Muscle layer of duodenum (tissue), 2 donors: ENCODE results near the gene MTURN.
"Not testable (repeated sequence)": the region's sequence is repeated elsewhere in the genome, so short reads cannot be mapped to it uniquely, and the experiment has no call there.

Source experiments
- H3K27ac ChIP-seq: one replicate; pipeline ENCODE4 v1.7.0; 2013; ENCODE audit warnings: mild to moderate bottlenecking, low read length
- H3K27me3 ChIP-seq: one replicate; pipeline ENCODE4 v1.7.0; 2013; ENCODE audit warnings: low read depth, mild to moderate bottlenecking, control low read depth, low read length
- H3K36me3 ChIP-seq, 2 donors: one replicate each; pipeline ENCODE4 v1.7.0; 2013; ENCODE audit warnings: low read length in 2 of 2, control low read depth in 1 of 2, mild to moderate bottlenecking in 1 of 2; ENCODE audit not compliant: insufficient read depth in 2 of 2, control insufficient read depth in 1 of 2
- H3K4me1 ChIP-seq, 2 donors: one replicate each; pipeline ENCODE4 v1.7.0; 2013; ENCODE audit warnings: low read length in 2 of 2, mild to moderate bottlenecking in 2 of 2, control low read depth in 1 of 2, moderate library complexity in 1 of 2; ENCODE audit not compliant: insufficient read depth in 2 of 2, control insufficient read depth in 1 of 2
- H3K4me3 ChIP-seq, 2 donors: one replicate each; pipeline ENCODE4 v1.7.0; 2013; ENCODE audit warnings: low read length in 2 of 2, low read depth in 1 of 2, mild to moderate bottlenecking in 1 of 2
- H3K9me3 ChIP-seq, 2 donors: one replicate each; pipeline ENCODE4 v1.7.0; 2013; ENCODE audit warnings: low read length in 2 of 2, control low read depth in 1 of 2, mild to moderate bottlenecking in 1 of 2; ENCODE audit not compliant: control insufficient read depth in 1 of 2
- donor health status: healthy.

Gene MTURN

GRCh38 chr7:30181736-30182522, 47.1 kb downstream of the MTURN start:
- peaks cover 0 to 6% of the 10 kb centered on the region in 2 donors for H3K4me1 ChIP-seq
- H3K9me3 ChIP-seq = no peaks in the 10 kb centered on the region
- no peaks in the 10 kb centered on the region for H3K36me3 ChIP-seq
- H3K4me3 ChIP-seq = no peak overlapping the region
- H3K27me3 ChIP-seq = no peaks in the 10 kb centered on the region
- H3K27ac ChIP-seq = peak overlapping the region; percentile 48

- Histone ChIP-seq H3K27me3 (no peaks in the 10 kb centered on the region), H3K4me3 (no peak overlapping the region), H3K9me3 (no peaks in the 10 kb centered on the region), H3K27ac (no peak overlapping the region), H3K36me3 (no peaks in the 10 kb centered on the region), H3K4me1 (peaks cover 0 to 6% of the 10 kb centered on the region in 2 donors)
Measured at GRCh38 chr7:30182814-30183213, 48.0 kb downstream of the MTURN start.

DNA sequence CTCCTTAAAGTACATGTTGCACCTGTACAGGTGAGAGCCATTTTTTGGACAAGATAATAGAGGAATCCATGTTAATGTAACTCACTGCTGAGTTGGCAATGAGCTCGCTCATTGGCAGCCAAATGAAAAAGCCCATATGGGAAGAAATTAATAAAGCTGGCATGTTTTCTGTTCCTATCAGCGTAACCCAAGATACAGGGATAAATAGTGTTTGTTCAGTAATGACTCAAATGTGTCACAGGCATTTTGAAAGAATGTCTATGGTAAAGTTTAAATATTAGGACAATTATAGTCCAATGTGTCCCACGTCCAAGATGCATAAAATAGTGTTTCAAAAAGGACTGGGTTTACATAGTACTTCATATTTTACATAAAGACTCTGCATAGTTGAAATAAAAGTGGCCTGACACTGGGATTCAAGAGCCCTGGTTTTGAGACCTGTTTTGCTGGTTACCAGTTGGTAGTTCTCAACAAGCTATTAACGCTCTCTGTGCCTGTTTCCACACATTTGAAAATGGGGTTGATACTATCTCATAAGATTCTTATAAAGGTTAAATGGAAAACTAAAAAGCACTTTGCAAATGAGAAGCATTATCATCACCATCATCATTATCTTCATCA, 49.1 kb downstream of the MTURN start:
- Histone ChIP-seq H3K27ac (no peak overlapping the region), H3K4me3 (no peak overlapping the region), H3K4me1 (peaks cover 0 to 5% of the 10 kb centered on the region in 2 donors), H3K36me3 (no peaks in the 10 kb centered on the region), H3K9me3 (no peaks in the 10 kb centered on the region), H3K27me3 (no peaks in the 10 kb centered on the region)

DNA sequence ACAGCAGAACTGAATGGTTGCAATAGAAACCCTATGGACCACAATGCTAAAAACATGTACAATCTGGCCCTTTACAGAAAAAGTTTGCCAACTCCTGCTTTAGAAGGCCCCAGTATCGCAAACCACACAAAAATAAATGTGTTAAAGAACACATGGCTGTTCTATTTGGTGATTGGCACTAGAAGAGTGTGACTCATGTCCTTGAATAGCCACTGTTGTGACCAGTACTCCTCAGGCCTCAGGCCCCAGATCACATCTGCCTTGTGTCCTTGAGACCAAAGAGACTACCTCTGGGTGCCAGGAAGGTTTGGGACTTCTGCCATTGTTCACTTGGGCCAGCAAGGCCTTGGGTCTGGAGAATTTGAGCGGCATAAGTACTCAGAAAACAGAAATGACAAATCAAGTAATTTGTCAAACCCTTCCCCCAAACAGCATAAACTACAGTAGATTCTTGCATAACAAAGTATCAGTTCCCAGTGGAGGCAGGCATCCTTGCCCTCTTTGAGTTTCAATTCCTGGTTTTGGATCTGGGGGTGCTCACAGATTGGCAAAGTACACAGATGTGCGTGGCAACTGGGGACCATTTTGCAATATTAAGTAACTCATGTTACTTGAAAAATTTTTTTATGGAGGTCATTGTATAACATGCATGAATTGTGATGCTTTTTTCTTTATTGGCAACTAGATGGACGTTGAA, 50.2 kb downstream of the MTURN start:
- H3K4me1 ChIP-seq = no peaks in the 10 kb centered on the region

GRCh38 chr7:30185496-30185895, 50.7 kb downstream of the MTURN start:
- H3K4me1 ChIP-seq = no peaks in the 10 kb centered on the region
- H3K36me3 ChIP-seq = no peaks in the 10 kb centered on the region
- no peaks in the 10 kb centered on the region for H3K9me3 ChIP-seq
- no peak overlapping the region for H3K4me3 ChIP-seq
- peak overlapping the region; percentile 48 for H3K27ac ChIP-seq
- H3K27me3 ChIP-seq = no peaks in the 10 kb centered on the region

More for the DNA sequence above, 50.2 kb downstream of the MTURN start:
- Histone ChIP-seq H3K27ac (no peak overlapping the region), H3K9me3 (no peaks in the 10 kb centered on the region), H3K36me3 (no peaks in the 10 kb centered on the region), H3K27me3 (no peaks in the 10 kb centered on the region), H3K4me3 (no peak overlapping the region)

- Histone ChIP-seq H3K27me3 (no peaks in the 10 kb centered on the region), H3K36me3 (no peaks in the 10 kb centered on the region), H3K27ac (no peak overlapping the region), H3K9me3 (no peaks in the 10 kb centered on the region), H3K4me1 (no peaks in the 10 kb centered on the region), H3K4me3 (no peak overlapping the region)
Measured at GRCh38 chr7:30186725-30187124, 51.9 kb downstream of the MTURN start.

GRCh38 chr7:30187513-30187912, 52.7 kb downstream of the MTURN start:
- H3K4me3 ChIP-seq = no peak overlapping the region
- no peak overlapping the region for H3K27ac ChIP-seq
- no peaks in the 10 kb centered on the region for H3K9me3 ChIP-seq
- no peaks in the 10 kb centered on the region for H3K4me1 ChIP-seq
- H3K27me3 ChIP-seq = no peaks in the 10 kb centered on the region
- no peaks in the 10 kb centered on the region for H3K36me3 ChIP-seq

GRCh38 chr7:30188381-30188780, 53.6 kb downstream of the MTURN start:
- not testable (repeated sequence) for H3K27ac ChIP-seq, H3K4me3 ChIP-seq, H3K27me3 ChIP-seq, H3K9me3 ChIP-seq, H3K4me1 ChIP-seq, H3K36me3 ChIP-seq

DNA sequence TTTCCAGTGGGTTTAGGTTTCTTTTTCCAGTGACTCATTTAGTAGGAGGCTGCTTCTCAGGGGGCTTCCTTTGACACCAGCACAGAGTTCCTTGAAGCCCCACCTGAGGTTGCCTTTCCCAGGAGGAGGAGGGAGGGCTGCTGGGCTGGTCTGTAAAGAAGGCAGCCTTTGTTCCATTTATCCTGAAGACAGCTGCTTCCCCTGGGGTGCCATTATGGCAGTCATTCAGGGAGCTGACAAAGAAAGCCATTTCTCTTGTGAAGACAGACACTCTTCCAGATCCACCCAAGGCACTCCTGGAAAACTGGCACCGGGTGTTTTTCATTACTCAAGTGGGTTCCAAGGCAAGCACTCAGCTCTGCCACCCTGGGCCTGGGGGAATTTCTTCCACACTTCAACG, 54.0 kb downstream of the MTURN start:
- Histone ChIP-seq H3K9me3 (no peaks in the 10 kb centered on the region), H3K27ac (no peak overlapping the region), H3K36me3 (no peaks in the 10 kb centered on the region), H3K4me3 (no peak overlapping the region), H3K4me1 (no peaks in the 10 kb centered on the region), H3K27me3 (no peaks in the 10 kb centered on the region)

GRCh38 chr7:30191809-30192208, 57.0 kb downstream of the MTURN start:
- Histone ChIP-seq H3K36me3 (no peaks in the 10 kb centered on the region), H3K27me3 (no peaks in the 10 kb centered on the region), H3K4me1 (no peaks in the 10 kb centered on the region), H3K9me3 (peaks cover 0 to 3% of the 10 kb centered on the region in 2 donors), H3K27ac (no peak overlapping the region), H3K4me3 (no peak overlapping the region)

- Histone ChIP-seq H3K4me3 (no peak overlapping the region), H3K4me1 (no peaks in the 10 kb centered on the region), H3K27me3 (no peaks in the 10 kb centered on the region), H3K9me3 (peaks cover 0 to 3% of the 10 kb centered on the region in 2 donors), H3K27ac (no peak overlapping the region), H3K36me3 (no peaks in the 10 kb centered on the region)
Measured at GRCh38 chr7:30193336-30193943, 58.7 kb downstream of the MTURN start.
